ENCODE results near the gene CCL22.

DNA sequence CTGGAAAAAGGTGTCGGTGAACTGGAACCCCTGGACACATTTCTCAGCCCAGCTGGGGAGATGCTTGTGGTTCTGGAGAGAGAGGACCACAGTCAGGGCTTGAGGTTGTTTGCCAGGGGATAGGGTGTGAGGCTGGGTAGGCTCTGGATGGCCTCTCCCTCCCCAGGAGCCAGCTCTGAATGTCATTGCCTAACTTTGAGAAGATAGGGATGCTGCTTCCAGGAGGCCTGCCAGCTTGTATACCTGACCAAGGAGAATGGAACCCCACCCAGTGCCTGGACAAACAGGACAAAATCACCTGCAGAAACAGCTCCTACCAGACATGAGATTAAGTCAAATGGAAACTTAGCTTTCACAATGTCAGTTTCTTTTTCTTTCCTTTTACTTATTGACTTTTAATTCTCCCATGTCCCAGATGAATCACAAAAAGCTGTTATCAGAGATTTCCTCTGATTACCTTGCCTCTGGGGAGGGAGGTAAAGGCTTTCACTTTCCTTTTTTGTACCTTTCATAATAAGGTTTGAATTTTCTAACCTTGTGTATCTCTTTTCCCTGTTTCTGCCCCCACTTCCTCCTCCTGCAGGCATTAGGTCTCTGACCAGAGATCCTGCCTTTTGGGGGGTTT, 44.3 kb upstream of the CCL22 start:
- TF ChIP-seq EZH2 (IDR thresholded peaks at IDR 0.05; ENCODE audit: low read depth, unreplicated experiment) (no peak), ZNF114 (CRISPR knock-in tag; IDR thresholded peaks at IDR 0.05) (no peak), EZH2phosphoT487 (IDR thresholded peaks at IDR 0.05; ENCODE audit: unreplicated experiment) (no peak)
- TF ChIP-seq, protein P1, sequence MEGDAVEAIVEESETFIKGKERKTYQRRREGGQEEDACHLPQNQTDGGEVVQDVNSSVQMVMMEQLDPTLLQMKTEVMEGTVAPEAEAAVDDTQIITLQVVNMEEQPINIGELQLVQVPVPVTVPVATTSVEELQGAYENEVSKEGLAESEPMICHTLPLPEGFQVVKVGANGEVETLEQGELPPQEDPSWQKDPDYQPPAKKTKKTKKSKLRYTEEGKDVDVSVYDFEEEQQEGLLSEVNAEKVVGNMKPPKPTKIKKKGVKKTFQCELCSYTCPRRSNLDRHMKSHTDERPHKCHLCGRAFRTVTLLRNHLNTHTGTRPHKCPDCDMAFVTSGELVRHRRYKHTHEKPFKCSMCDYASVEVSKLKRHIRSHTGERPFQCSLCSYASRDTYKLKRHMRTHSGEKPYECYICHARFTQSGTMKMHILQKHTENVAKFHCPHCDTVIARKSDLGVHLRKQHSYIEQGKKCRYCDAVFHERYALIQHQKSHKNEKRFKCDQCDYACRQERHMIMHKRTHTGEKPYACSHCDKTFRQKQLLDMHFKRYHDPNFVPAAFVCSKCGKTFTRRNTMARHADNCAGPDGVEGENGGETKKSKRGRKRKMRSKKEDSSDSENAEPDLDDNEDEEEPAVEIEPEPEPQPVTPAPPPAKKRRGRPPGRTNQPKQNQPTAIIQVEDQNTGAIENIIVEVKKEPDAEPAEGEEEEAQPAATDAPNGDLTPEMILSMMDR (conservative IDR thresholded peaks at IDR 0.05; ENCODE audit: low read depth in 2 of 2): no peak
- TF ChIP-seq, protein P2, sequence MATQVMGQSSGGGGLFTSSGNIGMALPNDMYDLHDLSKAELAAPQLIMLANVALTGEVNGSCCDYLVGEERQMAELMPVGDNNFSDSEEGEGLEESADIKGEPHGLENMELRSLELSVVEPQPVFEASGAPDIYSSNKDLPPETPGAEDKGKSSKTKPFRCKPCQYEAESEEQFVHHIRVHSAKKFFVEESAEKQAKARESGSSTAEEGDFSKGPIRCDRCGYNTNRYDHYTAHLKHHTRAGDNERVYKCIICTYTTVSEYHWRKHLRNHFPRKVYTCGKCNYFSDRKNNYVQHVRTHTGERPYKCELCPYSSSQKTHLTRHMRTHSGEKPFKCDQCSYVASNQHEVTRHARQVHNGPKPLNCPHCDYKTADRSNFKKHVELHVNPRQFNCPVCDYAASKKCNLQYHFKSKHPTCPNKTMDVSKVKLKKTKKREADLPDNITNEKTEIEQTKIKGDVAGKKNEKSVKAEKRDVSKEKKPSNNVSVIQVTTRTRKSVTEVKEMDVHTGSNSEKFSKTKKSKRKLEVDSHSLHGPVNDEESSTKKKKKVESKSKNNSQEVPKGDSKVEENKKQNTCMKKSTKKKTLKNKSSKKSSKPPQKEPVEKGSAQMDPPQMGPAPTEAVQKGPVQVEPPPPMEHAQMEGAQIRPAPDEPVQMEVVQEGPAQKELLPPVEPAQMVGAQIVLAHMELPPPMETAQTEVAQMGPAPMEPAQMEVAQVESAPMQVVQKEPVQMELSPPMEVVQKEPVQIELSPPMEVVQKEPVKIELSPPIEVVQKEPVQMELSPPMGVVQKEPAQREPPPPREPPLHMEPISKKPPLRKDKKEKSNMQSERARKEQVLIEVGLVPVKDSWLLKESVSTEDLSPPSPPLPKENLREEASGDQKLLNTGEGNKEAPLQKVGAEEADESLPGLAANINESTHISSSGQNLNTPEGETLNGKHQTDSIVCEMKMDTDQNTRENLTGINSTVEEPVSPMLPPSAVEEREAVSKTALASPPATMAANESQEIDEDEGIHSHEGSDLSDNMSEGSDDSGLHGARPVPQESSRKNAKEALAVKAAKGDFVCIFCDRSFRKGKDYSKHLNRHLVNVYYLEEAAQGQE (IDR thresholded peaks at IDR 0.05; ENCODE audit: unreplicated experiment): no peak

All from GM23338 (cell line).